Body of pancreas (tissue), 4 donors: ENCODE data around the gene LAMA2.

Experiments used
- CTCF ChIP-seq, 7 experiments: fragments of 450-650 bp in 4 of 7; fragments of 200-600 bp in 3 of 7; sonication (generic) in 3 of 7; IDR thresholded peaks; one replicate each; pipeline ENCODE4 v1.5.1; 2016 to 2019; ENCODE audit warnings: antibody characterized with exemption in 7 of 7
- POLR2A ChIP-seq, 3 donors: fragments of 450-650 bp; IDR thresholded peaks; one replicate each; pipeline ENCODE4 v1.6.1; 2016; ENCODE audit warnings: antibody characterized with exemption in 3 of 3, mild to moderate bottlenecking in 2 of 3

GRCh38 chr6:129146902-129147301, 264.0 kb downstream of the LAMA2 start:
- TF ChIP-seq POLR2A (IDR thresholded peaks at IDR 0.05): no peak
- TF ChIP-seq CTCF (IDR thresholded peaks at IDR 0.05): no peak
